T-cell (primary cell): ENCODE results near the gene ILDR2. TPM values are rescaled to one million over a fixed set of nuclear protein-coding genes. Genes with fewer than 3 reads are reported as not detected.
A peak's percentile ranks its signal among the peaks of the same experiment; 100 is the strongest.

Experiments
- ATAC-seq, 4 experiments: fragments of 200-7000 bp in 3 of 4; fragments of 150-1000 bp in 1 of 4; cut with Tn5 transposase; replicated peaks in 1 of 4; 1 replicate in 3 of 4; 2 replicates in 1 of 4; pipeline ENCODE4 v1.10.0; 2021; ENCODE audit warnings: moderate library complexity in 3 of 4, mild to moderate bottlenecking in 2 of 4, moderate number of reproducible peaks in 1 of 4
- CTCF ChIA-PET, 2 donors: fragments of 300-600 bp; sonication (Branson Sonifier 250); formaldehyde crosslinking; loops; one replicate each; lab custom pipeline; 2022; ENCODE audit warnings: antibody characterized with exemption in 2 of 2; lab: Charles Lee
- POLR2A ChIA-PET, 2 donors: fragments of 300-600 bp; sonication (Branson Sonifier 250); formaldehyde crosslinking; loops; one replicate each; lab custom pipeline; 2022; ENCODE audit warnings: antibody characterized with exemption in 2 of 2; lab: Charles Lee
- DNase-seq, 35 experiments: peaks; one replicate each; pipeline versions ENCODE4 v3.0.0 to v3.0.0-alpha.2; 2013 to 2023
- H3K27ac ChIP-seq: one replicate; pipeline ENCODE4 v1.5.1; 2013; ENCODE audit warnings: low read length
- H3K27me3 ChIP-seq, 2 experiments: replicated peaks in 1 of 2; 1 replicate in 1 of 2; 2 replicates in 1 of 2; pipeline versions ENCODE4 v1.6.1 to v1.7.0; 2013; ENCODE audit warnings: low read length in 1 of 2, mixed read lengths in 1 of 2; ENCODE audit not compliant: control insufficient read depth in 2 of 2, insufficient read depth in 2 of 2; ENCODE audit errors: extremely low read depth in 1 of 2
- H3K36me3 ChIP-seq, 2 donors: 1 replicate in 1 of 2; 2 replicates in 1 of 2; pipeline versions ENCODE4 v1.6.1 to v1.7.0; 2013; ENCODE audit warnings: low read length in 1 of 2; ENCODE audit not compliant: control insufficient read depth in 2 of 2, insufficient read depth in 1 of 2; ENCODE audit errors: extremely low read depth in 1 of 2
- H3K4me1 ChIP-seq, 2 experiments: 1 replicate in 1 of 2; 2 replicates in 1 of 2; pipeline versions ENCODE4 v1.6.1 to v1.7.0; 2013; ENCODE audit warnings: low read length in 2 of 2, mixed read lengths in 1 of 2; ENCODE audit not compliant: insufficient read depth in 2 of 2, control insufficient read depth in 1 of 2; ENCODE audit errors: extremely low read depth in 1 of 2
- H3K4me3 ChIP-seq, 2 donors: 1 replicate in 1 of 2; 2 replicates in 1 of 2; pipeline versions ENCODE4 v1.5.1 to v1.7.0; 2013; ENCODE audit warnings: mild to moderate bottlenecking in 2 of 2, low read length in 1 of 2, moderate library complexity in 1 of 2; ENCODE audit not compliant: control insufficient read depth in 1 of 2; ENCODE audit errors: extremely low read depth in 1 of 2
- H3K9me3 ChIP-seq: 2 replicates; pipeline ENCODE4 v1.7.0; 2013
- H3K27ac Mint-ChIP-seq, 2 donors: one replicate each; pipeline ENCODE4 v1.8.0; 2020 to 2021; ENCODE audit warnings: mild to moderate bottlenecking in 2 of 2, mixed read lengths in 2 of 2
- H3K27me3 Mint-ChIP-seq, 2 donors: one replicate each; pipeline ENCODE4 v1.8.0; 2021 to 2022; ENCODE audit warnings: mixed read lengths in 2 of 2
- H3K36me3 Mint-ChIP-seq: one replicate; pipeline ENCODE4 v1.8.0; 2021; ENCODE audit warnings: mixed read lengths
- H3K4me1 Mint-ChIP-seq, 3 donors: one replicate each; pipeline ENCODE4 v1.8.0; 2020 to 2022; ENCODE audit warnings: mixed read lengths in 3 of 3, mild to moderate bottlenecking in 1 of 3
- H3K4me3 Mint-ChIP-seq, 3 donors: one replicate each; pipeline ENCODE4 v1.8.0; 2020 to 2022; ENCODE audit warnings: mild to moderate bottlenecking in 3 of 3, mixed read lengths in 3 of 3, moderate library complexity in 3 of 3
- H3K9me3 Mint-ChIP-seq, 3 donors: one replicate each; pipeline ENCODE4 v1.8.0; 2020 to 2022; ENCODE audit warnings: mixed read lengths in 3 of 3
- WGBS: methylation state at CpG from one replicate; pipeline ENCODE4 v1.1.5; 2013; ENCODE audit warnings: missing lambda C conversion rate; ENCODE audit not compliant: insufficient coverage; 5-methylcytosine and 5-hydroxymethylcytosine counted together
- total RNA-seq, 35 experiments: library from RNA in 6 of 35; stranded (reverse) in 6 of 35; fragments of 120-200 nt in 1 of 35; gene quantifications; one replicate each; pipeline versions ENCODE4 v1.2.1 to v1.2.4 and lab custom pipeline; 2013 to 2026

Gene ILDR2
- total RNA-seq, 5 donors from 2014 or later (not counting 1 experiment from before 2014, with no cell fraction given): 0.13 to 0.61 (median 0.30) TPM

DNA sequence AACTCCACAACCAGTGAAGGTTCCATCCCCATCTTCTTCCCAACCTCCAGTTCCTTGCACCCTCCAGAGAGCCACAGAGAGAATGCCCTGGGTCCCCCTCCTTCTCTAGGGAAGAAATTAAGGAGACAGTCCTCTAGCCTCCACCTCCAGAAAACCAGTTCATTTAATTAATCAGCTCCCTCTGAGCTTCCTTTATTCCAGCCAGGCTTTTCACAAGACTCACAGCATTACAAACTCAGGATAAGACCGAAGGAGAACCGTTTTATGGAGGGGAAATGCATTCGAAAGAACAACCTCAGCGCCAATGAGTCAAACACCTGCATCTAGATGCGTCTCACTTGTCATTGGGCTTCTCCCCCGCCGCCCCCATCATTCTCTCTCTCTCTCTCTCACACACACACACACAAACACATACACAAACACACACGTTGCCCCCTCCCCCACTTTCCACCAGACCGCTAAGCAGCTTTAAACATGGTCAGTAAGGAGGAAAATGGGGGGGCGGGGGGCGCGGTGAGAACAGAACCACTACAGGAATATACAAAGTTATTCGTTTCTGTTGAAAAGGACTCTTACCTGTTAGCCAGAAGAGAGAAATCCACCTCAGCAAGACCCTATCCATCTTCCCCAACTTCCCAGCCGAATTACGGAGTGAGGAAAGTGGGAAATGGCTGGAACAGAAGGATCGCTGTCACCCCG, 544 bp downstream of the ILDR2 start:
- H3K27me3 Mint-ChIP-seq: peaks cover 0 to 36% of the 10 kb centered on the region in 2 donors
- no peaks in the 10 kb centered on the region for H3K36me3 Mint-ChIP-seq
- peak overlapping the region; percentile 47 to 57 for H3K4me3 ChIP-seq
- no peak overlapping the region for H3K27ac ChIP-seq
- peaks cover 11 to 12% of the 10 kb centered on the region in 2 experiments for H3K4me1 ChIP-seq
- ATAC-seq (peak; percentile 12 to 40 (median 29)), DNase-seq (peak in 12 of 35 experiments; percentile 2 to 36 (median 8))
- peak overlapping the region; percentile 80 to 86 (median 83) for H3K4me3 Mint-ChIP-seq
- WGBS: 0% methylated on average over 6 of the region's 17 CpGs
- no peaks in the 10 kb centered on the region for H3K36me3 ChIP-seq
- peaks cover 21 to 34% (median 28%) of the 10 kb centered on the region in 3 donors for H3K4me1 Mint-ChIP-seq
- H3K9me3 Mint-ChIP-seq: no peaks in the 10 kb centered on the region
- peak overlapping the region in 1 of 2 donors; percentile 68 for H3K27ac Mint-ChIP-seq
- H3K9me3 ChIP-seq: no peaks in the 10 kb centered on the region
- CTCF ChIA-PET: interaction anchor here (0.6 to 1.1 kb wide), 6 partner anchors 11 to 160 kb away, joined by 3 to 5 read pairs (median 3); no protein-coding TSS in a partner anchor
- POLR2A ChIA-PET: interaction anchor here in 1 of 2 donors (0.6 kb wide), 1 partner anchor 116 kb away, joined by 3 read pairs; the partner anchor contains the start of gene GPA33
- H3K27me3 ChIP-seq: peaks cover 5 to 35% of the 10 kb centered on the region in 2 experiments

DNA sequence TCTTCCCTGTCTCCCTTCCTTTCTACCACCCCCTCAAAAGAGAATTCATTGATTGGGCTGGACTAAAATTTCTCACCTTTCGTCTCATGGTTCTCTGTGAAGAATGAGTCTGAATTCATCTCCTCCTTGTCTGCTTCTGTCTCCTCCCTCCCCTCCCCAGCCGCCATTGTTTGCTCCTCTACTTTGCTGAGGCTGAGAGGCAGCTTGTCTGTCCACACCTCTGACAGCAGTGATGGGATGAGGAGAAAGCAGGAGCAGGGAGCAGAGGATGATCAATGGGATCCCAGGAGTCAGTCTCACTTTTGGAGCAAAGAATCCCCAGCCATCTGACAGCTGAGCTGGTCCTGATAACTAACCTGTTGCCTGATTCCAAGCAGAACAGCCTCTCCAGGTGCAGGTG, 2.5 kb downstream of the ILDR2 start:
- no peak overlapping the region for H3K27ac ChIP-seq
- no peaks in the 10 kb centered on the region for H3K36me3 ChIP-seq
- peaks cover 5 to 38% of the 10 kb centered on the region in 2 experiments for H3K27me3 ChIP-seq
- no peak overlapping the region for H3K4me3 ChIP-seq
- H3K27me3 Mint-ChIP-seq: peaks cover 0 to 41% of the 10 kb centered on the region in 2 donors
- no peaks in the 10 kb centered on the region for H3K36me3 Mint-ChIP-seq
- H3K9me3 Mint-ChIP-seq: no peaks in the 10 kb centered on the region
- H3K4me1 ChIP-seq: peaks cover 13 to 22% of the 10 kb centered on the region in 2 experiments
- no peaks in the 10 kb centered on the region for H3K9me3 ChIP-seq
- WGBS: no CpG with 5 or more reads among the region's 2 CpGs
- no peak for DNase-seq
- peaks cover 27 to 40% (median 35%) of the 10 kb centered on the region in 3 donors for H3K4me1 Mint-ChIP-seq
- no peak for ATAC-seq
- H3K27ac Mint-ChIP-seq: no peak overlapping the region
- no peak overlapping the region for H3K4me3 Mint-ChIP-seq
- CTCF ChIA-PET: interaction anchor here in 1 of 2 donors (0.7 kb wide), 1 partner anchor 35 kb away, joined by 8 read pairs; no protein-coding TSS in a partner anchor
- POLR2A ChIA-PET: no interaction called here

DNA sequence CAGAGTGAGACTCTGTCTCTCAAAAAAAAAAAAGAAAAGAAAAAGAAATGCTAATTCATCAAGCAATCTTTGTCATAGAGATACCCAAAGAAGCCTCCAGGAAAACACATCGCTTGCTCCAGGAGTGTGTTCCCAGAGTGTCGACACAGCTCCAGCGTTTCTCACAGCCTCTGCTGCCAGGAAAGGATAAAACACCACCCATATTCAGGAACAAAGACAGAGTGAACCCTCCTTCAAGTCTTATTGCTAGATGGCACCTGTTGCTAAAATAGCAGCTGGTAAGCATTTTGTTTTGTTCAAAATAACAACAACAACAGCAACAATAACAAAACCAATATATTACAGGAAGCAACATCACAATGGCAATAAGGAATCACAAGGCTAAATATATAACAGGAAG, 3.1 kb downstream of the ILDR2 start:
- Histone ChIP-seq H3K27ac (no peak overlapping the region), H3K36me3 (no peaks in the 10 kb centered on the region), H3K4me3 (no peak overlapping the region), H3K9me3 (no peaks in the 10 kb centered on the region), H3K4me1 (peaks cover 13 to 22% of the 10 kb centered on the region in 2 experiments), H3K27me3 (peaks cover 5 to 38% of the 10 kb centered on the region in 2 experiments)
- H3K36me3 Mint-ChIP-seq: no peaks in the 10 kb centered on the region
- ATAC-seq: no peak
- ChIA-PET CTCF (no interaction called here), POLR2A (no interaction called here)
- no peaks in the 10 kb centered on the region for H3K9me3 Mint-ChIP-seq
- peaks cover 0 to 43% of the 10 kb centered on the region in 2 donors for H3K27me3 Mint-ChIP-seq
- no CpG with 5 or more reads among the region's 3 CpGs for WGBS
- H3K4me1 Mint-ChIP-seq: peaks cover 27 to 40% (median 35%) of the 10 kb centered on the region in 3 donors
- DNase-seq: no peak
- no peak overlapping the region for H3K4me3 Mint-ChIP-seq
- H3K27ac Mint-ChIP-seq: no peak overlapping the region

DNA sequence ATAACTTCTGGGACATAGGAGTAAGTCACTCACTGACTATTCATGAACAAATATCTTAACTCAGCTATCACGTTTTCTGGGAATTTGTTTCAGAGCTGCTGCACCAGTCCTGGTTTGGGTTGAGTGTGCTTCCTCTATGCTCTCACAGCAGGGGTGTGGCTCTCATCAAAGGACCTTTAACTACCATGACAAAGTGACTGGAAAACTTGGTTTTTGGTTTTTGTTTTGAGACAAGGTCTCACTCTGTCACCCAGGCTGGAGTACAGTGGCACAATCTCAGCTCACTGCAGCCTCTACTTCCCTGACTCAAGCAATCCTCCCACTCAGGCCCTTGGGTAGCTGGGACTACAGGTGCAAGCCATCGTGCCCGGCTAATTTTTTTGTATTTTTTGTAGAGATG, 4.1 kb downstream of the ILDR2 start:
- Mint-ChIP-seq H3K36me3 (no peaks in the 10 kb centered on the region), H3K27me3 (peaks cover 0 to 51% of the 10 kb centered on the region in 2 donors), H3K4me1 (peaks cover 25 to 38% (median 32%) of the 10 kb centered on the region in 3 donors), H3K27ac (no peak overlapping the region), H3K4me3 (no peak overlapping the region), H3K9me3 (no peaks in the 10 kb centered on the region)
- DNase-seq (no peak), ATAC-seq (no peak)
- WGBS: no CpG with 5 or more reads among the region's 3 CpGs
- Histone ChIP-seq H3K4me3 (no peak overlapping the region), H3K27me3 (peaks cover 5 to 38% of the 10 kb centered on the region in 2 experiments), H3K4me1 (peaks cover 13 to 22% of the 10 kb centered on the region in 2 experiments), H3K27ac (no peak overlapping the region), H3K9me3 (no peaks in the 10 kb centered on the region), H3K36me3 (no peaks in the 10 kb centered on the region)
- CTCF ChIA-PET: no interaction called here
- POLR2A ChIA-PET: no interaction called here

DNA sequence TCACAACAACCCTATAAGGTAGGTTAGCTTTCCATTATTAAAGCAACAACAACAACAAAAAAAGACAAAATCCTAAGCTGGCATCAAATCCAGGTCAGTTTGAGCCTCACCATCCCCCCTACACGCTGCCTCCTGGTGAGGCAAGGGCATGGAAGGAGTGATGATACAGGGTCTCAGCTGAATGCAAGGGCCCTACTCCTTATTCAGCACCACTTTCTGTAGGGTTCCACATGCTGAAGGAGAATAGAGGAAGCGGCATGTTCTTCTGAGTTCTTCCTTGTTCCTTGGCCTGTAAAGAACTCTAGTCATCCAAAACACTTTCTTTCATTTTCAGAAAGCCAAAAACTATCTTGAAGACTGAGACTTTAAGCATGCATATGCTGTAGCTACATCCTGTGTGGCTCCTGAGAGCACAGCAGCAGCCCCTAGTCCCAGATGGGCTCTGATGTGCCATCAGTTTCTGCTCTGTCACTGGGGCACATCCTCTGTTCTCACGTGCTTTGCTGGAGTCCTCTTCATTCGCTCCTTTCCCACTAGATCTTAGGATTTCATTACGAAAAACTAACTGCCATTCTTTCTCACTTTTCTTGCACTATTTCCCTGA, 6.2 kb downstream of the ILDR2 start:
- no peak overlapping the region for H3K4me3 ChIP-seq
- peak overlapping the region in 1 of 2 donors; percentile 4 for H3K27ac Mint-ChIP-seq
- peaks cover 5 to 34% of the 10 kb centered on the region in 2 experiments for H3K27me3 ChIP-seq
- H3K4me1 ChIP-seq: peaks cover 4 to 22% of the 10 kb centered on the region in 2 experiments
- peaks cover 5 to 43% of the 10 kb centered on the region in 2 donors for H3K27me3 Mint-ChIP-seq
- no peak overlapping the region for H3K27ac ChIP-seq
- no peaks in the 10 kb centered on the region for H3K36me3 Mint-ChIP-seq
- peaks cover 14 to 25% (median 18%) of the 10 kb centered on the region in 3 donors for H3K4me1 Mint-ChIP-seq
- no peaks in the 10 kb centered on the region for H3K36me3 ChIP-seq
- no peaks in the 10 kb centered on the region for H3K9me3 Mint-ChIP-seq
- 30% methylated on average over 3 of the region's 5 CpGs for WGBS
- H3K4me3 Mint-ChIP-seq: no peak overlapping the region
- ATAC-seq (peak; percentile 64 to 99 (median 80)), DNase-seq (peak in 7 of 35 experiments; percentile 4 to 26 (median 15))
- CTCF ChIA-PET: interaction anchor here in 1 of 2 donors (0.6 to 1.4 kb wide), 2 partner anchors 89 to 92 kb away, joined by 4 read pairs; no protein-coding TSS in a partner anchor
- POLR2A ChIA-PET: no interaction called here
- H3K9me3 ChIP-seq: no peaks in the 10 kb centered on the region

DNA sequence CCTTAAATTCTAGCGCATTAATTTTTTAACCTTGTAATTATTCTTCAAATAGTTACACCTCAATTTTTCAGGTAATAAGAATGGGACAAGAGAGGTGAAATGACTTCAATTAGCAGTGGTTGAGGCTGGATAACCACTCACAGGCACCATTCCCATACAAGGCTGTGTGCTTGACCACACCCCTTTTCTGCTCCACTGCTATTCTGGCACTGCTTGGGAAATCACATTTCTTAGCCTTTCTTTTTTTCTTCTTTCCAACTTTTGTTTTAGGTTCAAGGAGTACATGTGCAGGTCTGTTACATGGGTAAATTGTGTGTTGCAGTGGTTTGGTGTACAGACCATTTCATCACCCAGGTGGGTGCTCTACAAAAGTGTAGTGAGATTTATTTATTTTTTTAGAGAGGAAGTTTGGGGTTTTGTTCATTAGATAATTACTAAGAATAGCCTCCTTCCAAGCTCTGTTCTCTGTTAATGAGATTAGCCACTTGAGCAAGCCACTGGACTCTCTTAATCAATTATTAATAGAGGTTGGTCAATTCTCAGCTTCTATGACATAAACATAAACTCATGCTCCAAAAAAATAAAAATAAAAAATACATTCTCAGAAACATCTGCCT, 14.4 kb downstream of the ILDR2 start:
- no peaks in the 10 kb centered on the region for H3K36me3 ChIP-seq
- H3K4me1 Mint-ChIP-seq: no peaks in the 10 kb centered on the region
- no peaks in the 10 kb centered on the region for H3K9me3 ChIP-seq
- no CpG with 5 or more reads among the region's 1 CpG for WGBS
- no peaks in the 10 kb centered on the region for H3K9me3 Mint-ChIP-seq
- ATAC-seq (no peak), DNase-seq (no peak)
- peaks cover 9 to 14% of the 10 kb centered on the region in 2 donors for H3K27me3 Mint-ChIP-seq
- peaks cover 0 to 5% of the 10 kb centered on the region in 2 experiments for H3K27me3 ChIP-seq
- H3K4me3 Mint-ChIP-seq: no peak overlapping the region
- POLR2A ChIA-PET: no interaction called here
- no peaks in the 10 kb centered on the region for H3K36me3 Mint-ChIP-seq
- no peak overlapping the region for H3K27ac Mint-ChIP-seq
- no peak overlapping the region for H3K4me3 ChIP-seq
- no peak overlapping the region for H3K27ac ChIP-seq
- H3K4me1 ChIP-seq: no peaks in the 10 kb centered on the region
- CTCF ChIA-PET: no interaction called here
